GM23338 (cell line): Measurements from ENCODE around the gene ADCY6. TPM values are rescaled to one million over a fixed set of nuclear protein-coding genes. Genes with fewer than 3 reads are reported as not detected.

Experiments used
- ATAC-seq: fragments of 200-7000 bp; cut with Tn5 transposase; 3 replicates; pipeline ENCODE4 v1.9.1; 2020
- DNase-seq: peaks from one replicate; pipeline ENCODE4 v3.0.0-alpha.2; 2015; ENCODE audit warnings: low spot score
- H2AFZ ChIP-seq: fragments of 200-600 bp; sonication (generic); 2 replicates; pipeline ENCODE4 v1.8.0; 2016; ENCODE audit warnings: antibody characterized with exemption, mild to moderate bottlenecking, moderate library complexity
- H3F3A ChIP-seq: fragments of 200-600 bp; sonication (generic); replicated peaks from 2 replicates; pipeline ENCODE4 v1.8.0; 2017; ENCODE audit warnings: antibody characterized with exemption, mixed run types, low read depth
- H3K27ac ChIP-seq: fragments of 200-600 bp; sonication (generic); 2 replicates; pipeline ENCODE4 v1.6.1; 2016; ENCODE audit warnings: low read depth
- H3K27me3 ChIP-seq: fragments of 200-600 bp; sonication (generic); 2 replicates; pipeline ENCODE4 v1.8.0; 2016; ENCODE audit warnings: mild to moderate bottlenecking, mixed run types, moderate library complexity; ENCODE audit not compliant: insufficient read depth
- H3K36me3 ChIP-seq: fragments of 200-600 bp; sonication (generic); 2 replicates; pipeline ENCODE4 v1.8.0; 2016; ENCODE audit warnings: mild to moderate bottlenecking; ENCODE audit not compliant: insufficient read depth
- H3K4me1 ChIP-seq: fragments of 200-600 bp; sonication (generic); 2 replicates; pipeline ENCODE4 v1.8.0; 2016; ENCODE audit warnings: mild to moderate bottlenecking, moderate library complexity; ENCODE audit not compliant: insufficient read depth
- H3K4me2 ChIP-seq: fragments of 200-600 bp; sonication (generic); 2 replicates; pipeline ENCODE4 v1.7.1; 2017; ENCODE audit warnings: mixed run types
- H3K4me3 ChIP-seq: fragments of 200-600 bp; sonication (generic); 2 replicates; pipeline ENCODE4 v1.6.1; 2016; ENCODE audit warnings: mixed run types
- H3K79me2 ChIP-seq: fragments of 200-600 bp; sonication (generic); replicated peaks from 2 replicates; pipeline ENCODE4 v1.8.0; 2017; ENCODE audit warnings: mild to moderate bottlenecking; ENCODE audit not compliant: insufficient read depth
- H3K9me2 ChIP-seq: fragments of 200-600 bp; sonication (generic); 2 replicates; pipeline ENCODE4 v1.8.0; 2017; ENCODE audit not compliant: insufficient read depth
- H4K20me1 ChIP-seq: fragments of 200-600 bp; sonication (generic); replicated peaks from 2 replicates; pipeline ENCODE4 v1.8.0; 2017; ENCODE audit warnings: mild to moderate bottlenecking; ENCODE audit not compliant: insufficient read depth
- H3K27ac Mint-ChIP-seq: 2 replicates; pipeline ENCODE4 v1.8.0; 2020; ENCODE audit warnings: inconsistent platforms, mild to moderate bottlenecking, moderate library complexity, mixed read lengths
- H3K27me3 Mint-ChIP-seq: 3 replicates; pipeline ENCODE4 v1.8.0; 2022; ENCODE audit warnings: low read depth, mild to moderate bottlenecking, moderate library complexity, mixed read lengths, inconsistent platforms; ENCODE audit not compliant: insufficient read depth, poor library complexity
- H3K36me3 Mint-ChIP-seq: 3 replicates; pipeline ENCODE4 v1.8.0; 2021; ENCODE audit warnings: low read depth, mild to moderate bottlenecking, inconsistent platforms, moderate library complexity, mixed read lengths
- H3K4me1 Mint-ChIP-seq: 3 replicates; pipeline ENCODE4 v1.8.0; 2020; ENCODE audit warnings: mild to moderate bottlenecking, inconsistent platforms, mixed read lengths
- H3K4me3 Mint-ChIP-seq: 3 replicates; pipeline ENCODE4 v1.8.0; 2021; ENCODE audit warnings: moderate library complexity, mild to moderate bottlenecking, inconsistent platforms, mixed read lengths
- H3K9me3 Mint-ChIP-seq: 3 replicates; pipeline ENCODE4 v1.8.0; 2020; ENCODE audit warnings: moderate library complexity, mild to moderate bottlenecking, inconsistent platforms, mixed read lengths
- CREB1 ChIP-seq: fragments of 250-450 bp; sonication (Bioruptor Pico); IDR thresholded peaks from 2 replicates; pipeline ENCODE4 v1.5.0; 2020; ENCODE audit warnings: low read depth, mild to moderate bottlenecking, moderate library complexity
- CTCF ChIP-seq, 2 experiments: fragments of 200-600 bp in 1 of 2; sonication (generic) in 1 of 2; conservative IDR thresholded peaks; 2 replicates each; pipeline versions ENCODE4 v1.5.1 to v1.6.1; 2016 to 2017; ENCODE audit warnings: antibody characterized with exemption in 2 of 2, low read depth in 2 of 2, mild to moderate bottlenecking in 2 of 2, moderate library complexity in 1 of 2
- ETS1 ChIP-seq: IDR thresholded peaks from 2 replicates; pipeline ENCODE4 v1.6.1; 2016; ENCODE audit warnings: antibody characterized with exemption
- EZH2 ChIP-seq: fragments of 200-600 bp; sonication (generic); IDR thresholded peaks from one replicate; pipeline ENCODE4 v1.8.0; 2017; ENCODE audit warnings: antibody characterized with exemption, mild to moderate bottlenecking, low read depth; ENCODE audit not compliant: unreplicated experiment
- EZH2phosphoT487 ChIP-seq: fragments of 200-600 bp; sonication (generic); IDR thresholded peaks from one replicate; pipeline ENCODE4 v1.8.1; 2018; ENCODE audit warnings: antibody characterized with exemption; ENCODE audit not compliant: unreplicated experiment
- JUNB ChIP-seq: IDR thresholded peaks from one replicate; pipeline ENCODE4 v1.6.1; 2016; ENCODE audit warnings: antibody characterized with exemption; ENCODE audit not compliant: unreplicated experiment
- NANOG ChIP-seq: IDR thresholded peaks from 2 replicates; pipeline ENCODE4 v1.6.1; 2016; ENCODE audit warnings: antibody characterized with exemption, borderline replicate concordance
- POLR2AphosphoS5 ChIP-seq: IDR thresholded peaks from 2 replicates; pipeline ENCODE4 v1.6.1; 2016; ENCODE audit warnings: antibody characterized with exemption, low read depth
- REST ChIP-seq: IDR thresholded peaks from one replicate; pipeline ENCODE4 v1.6.1; 2018; ENCODE audit warnings: antibody characterized with exemption; ENCODE audit not compliant: unreplicated experiment
- STAT1 ChIP-seq: IDR thresholded peaks from one replicate; pipeline ENCODE4 v1.6.1; 2016; ENCODE audit warnings: antibody characterized with exemption; ENCODE audit not compliant: unreplicated experiment
- ZNF114 ChIP-seq: fragments of 250-450 bp; sonication (Bioruptor Pico); IDR thresholded peaks from 2 replicates; pipeline ENCODE4 v1.5.0; 2020; ENCODE audit warnings: mild to moderate bottlenecking, moderate library complexity
- ZNF331 ChIP-seq: fragments of 250-450 bp; sonication (Bioruptor Pico); IDR thresholded peaks from 2 replicates; pipeline ENCODE4 v1.5.0; 2020; ENCODE audit warnings: low read depth, mild to moderate bottlenecking, moderate library complexity
- ZNF462 ChIP-seq: fragments of 250-450 bp; sonication (Bioruptor Pico); IDR thresholded peaks from 2 replicates; pipeline ENCODE4 v1.5.0; 2020; ENCODE audit warnings: mild to moderate bottlenecking, moderate library complexity
- polyA plus RNA-seq: library from polyadenylated mRNA; unstranded; fragments of >200 nt; fragmentation: Nextera tagmentation; extraction: Ambion mirVana; gene quantifications from 2 replicates; pipeline ENCODE4 v1.2.1, GENCODE V29; 2016
- total RNA-seq: library from RNA; depleted of rRNA; stranded (reverse); fragments of >200 nt; shearing (Covaris generic); gene quantifications from 2 replicates; pipeline ENCODE4 v1.2.3, GENCODE V29; 2014

The ADCY6 gene
- total and polyA plus RNA-seq, 2 experiments from 2014 or later, result 1.0 to 16.5 TPM

DNA sequence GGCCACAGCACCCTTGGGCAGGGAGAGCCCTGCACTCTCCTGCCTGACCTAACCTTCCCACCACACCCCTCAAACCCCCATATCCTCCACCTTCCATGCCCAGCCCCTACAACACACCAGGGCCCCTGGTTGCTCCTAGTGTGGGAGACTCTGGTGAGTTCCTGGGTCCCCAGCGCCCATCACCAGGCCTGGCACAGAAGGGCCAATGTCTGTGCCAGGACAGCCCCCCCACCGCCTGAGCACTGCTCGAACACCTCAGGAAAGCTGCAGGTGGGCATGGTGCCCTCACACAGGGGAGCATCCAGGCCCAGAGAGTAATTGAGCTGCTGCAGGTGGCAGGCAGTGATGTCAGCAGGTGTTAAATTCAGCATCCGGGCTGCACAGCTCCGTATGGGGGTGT is 15.2 kb downstream of the ADCY6 start:
- Mint-ChIP-seq H3K4me1 (peaks cover 27% of the 10 kb centered on the region), H3K27me3 (peaks cover 10% of the 10 kb centered on the region), H3K9me3 (no peaks in the 10 kb centered on the region), H3K27ac (no peak overlapping the region), H3K4me3 (no peak overlapping the region), H3K36me3 (peaks cover 32% of the 10 kb centered on the region)
- Histone ChIP-seq H3K9me2 (no peaks in the 10 kb centered on the region), H3K4me3 (no peak overlapping the region), H3K4me1 (peaks cover 9% of the 10 kb centered on the region), H3K36me3 (no peaks in the 10 kb centered on the region), H3K79me2 (no peaks in the 10 kb centered on the region), H3K27ac (no peak overlapping the region), H4K20me1 (no peaks in the 10 kb centered on the region), H2AFZ (no peak overlapping the region), H3F3A (no peaks in the 10 kb centered on the region), H3K27me3 (no peaks in the 10 kb centered on the region), H3K4me2 (no peak overlapping the region)
- ATAC-seq (no peak), DNase-seq (no peak)
- TF ChIP-seq CREB1 (CRISPR knock-in tag) (no peak), REST (no peak), NANOG (no peak), JUNB (no peak), CTCF (conservative IDR thresholded peaks at IDR 0.05; ENCODE audit: low read depth in 2 of 2) (no peak), EZH2phosphoT487 (no peak), EZH2 (no peak), POLR2AphosphoS5 (no peak), ZNF331 (CRISPR knock-in tag) (no peak), ZNF114 (CRISPR knock-in tag) (no peak), STAT1 (no peak), ZNF462 (CRISPR knock-in tag) (no peak), ETS1 (no peak)
